Body of pancreas (tissue), 4 donors: ENCODE results near the gene PBX3.

Source experiments
- POLR2A ChIP-seq, 3 donors: fragments of 450-650 bp; IDR thresholded peaks; one replicate each; pipeline ENCODE4 v1.6.1; 2016; ENCODE audit warnings: antibody characterized with exemption in 3 of 3, mild to moderate bottlenecking in 2 of 3
- TF ChIP-seq, protein P1 (sequence below), 7 experiments: fragments of 450-650 bp in 4 of 7; fragments of 200-600 bp in 3 of 7; sonication (generic) in 3 of 7; IDR thresholded peaks; one replicate each; pipeline ENCODE4 v1.5.1; 2016 to 2019; ENCODE audit warnings: antibody characterized with exemption in 7 of 7

DNA sequence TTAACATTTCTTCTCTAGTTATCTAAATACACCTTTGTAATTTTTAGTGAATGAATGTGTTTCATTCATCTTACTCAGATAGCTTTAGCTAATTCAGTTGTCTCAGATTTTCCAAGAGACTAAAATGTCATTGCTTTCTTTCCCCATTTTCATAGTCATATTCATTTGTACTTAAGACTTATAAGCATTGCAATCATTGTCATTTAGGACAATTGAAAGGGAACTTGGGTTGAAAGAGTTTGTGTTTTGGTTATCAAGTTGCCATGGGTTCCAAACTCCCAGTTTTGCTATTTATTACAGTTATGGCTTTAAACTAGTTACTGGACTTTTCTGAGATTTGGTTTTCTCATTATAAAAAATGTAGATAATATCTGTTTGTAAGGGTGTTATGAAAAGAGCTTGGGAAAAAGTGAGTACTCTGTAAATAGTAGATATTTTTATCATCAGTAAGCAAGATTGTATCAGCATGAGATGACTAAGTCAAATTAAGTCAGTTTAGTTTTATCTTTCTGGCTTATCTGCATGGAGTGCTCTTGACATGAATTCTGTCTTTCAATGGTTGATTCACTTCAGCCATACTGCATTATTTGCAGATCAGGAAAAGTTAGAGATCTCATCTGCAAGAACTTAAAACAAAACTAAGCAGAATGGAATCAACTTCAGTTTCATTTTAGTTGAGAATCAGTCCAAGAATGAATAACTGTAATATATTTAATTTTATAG, 107.5 kb downstream of the PBX3 start:
- TF ChIP-seq POLR2A (IDR thresholded peaks at IDR 0.05) = no peak
- TF ChIP-seq, protein P1, sequence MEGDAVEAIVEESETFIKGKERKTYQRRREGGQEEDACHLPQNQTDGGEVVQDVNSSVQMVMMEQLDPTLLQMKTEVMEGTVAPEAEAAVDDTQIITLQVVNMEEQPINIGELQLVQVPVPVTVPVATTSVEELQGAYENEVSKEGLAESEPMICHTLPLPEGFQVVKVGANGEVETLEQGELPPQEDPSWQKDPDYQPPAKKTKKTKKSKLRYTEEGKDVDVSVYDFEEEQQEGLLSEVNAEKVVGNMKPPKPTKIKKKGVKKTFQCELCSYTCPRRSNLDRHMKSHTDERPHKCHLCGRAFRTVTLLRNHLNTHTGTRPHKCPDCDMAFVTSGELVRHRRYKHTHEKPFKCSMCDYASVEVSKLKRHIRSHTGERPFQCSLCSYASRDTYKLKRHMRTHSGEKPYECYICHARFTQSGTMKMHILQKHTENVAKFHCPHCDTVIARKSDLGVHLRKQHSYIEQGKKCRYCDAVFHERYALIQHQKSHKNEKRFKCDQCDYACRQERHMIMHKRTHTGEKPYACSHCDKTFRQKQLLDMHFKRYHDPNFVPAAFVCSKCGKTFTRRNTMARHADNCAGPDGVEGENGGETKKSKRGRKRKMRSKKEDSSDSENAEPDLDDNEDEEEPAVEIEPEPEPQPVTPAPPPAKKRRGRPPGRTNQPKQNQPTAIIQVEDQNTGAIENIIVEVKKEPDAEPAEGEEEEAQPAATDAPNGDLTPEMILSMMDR (IDR thresholded peaks at IDR 0.05) = no peak
